ENCODE results near the gene RABL2B.

- TF ChIP-seq CTCF (IDR thresholded peaks at IDR 0.05 in 4 of 5, conservative IDR thresholded peaks at IDR 0.05 in 1 of 5) (no peak), POLR2A (IDR thresholded peaks at IDR 0.05) (no peak)
Observed at GRCh38 chr22:50734986-50735738, 48.3 kb downstream of the RABL2B start.
